Thymus (tissue), 11 donors: ENCODE results near the gene STK38L. TPM values are rescaled to one million over a fixed set of nuclear protein-coding genes. Genes with fewer than 3 reads are reported as not detected.

Source experiments
- DNase-seq, 9 donors: peaks; one replicate each; pipeline ENCODE4 v3.0.0-alpha.2; 2013; ENCODE audit warnings: low spot score in 9 of 9, low read depth in 6 of 9, missing footprints in 1 of 9
- H3K27ac ChIP-seq, 2 donors: one replicate each; pipeline ENCODE4 v1.5.1; 2013; ENCODE audit warnings: control low read depth in 1 of 2, low read depth in 1 of 2, low read length in 1 of 2, mild to moderate bottlenecking in 1 of 2, moderate library complexity in 1 of 2
- H3K27me3 ChIP-seq, 2 donors: one replicate each; pipeline ENCODE4 v1.5.1; 2013; ENCODE audit warnings: low read length in 1 of 2; ENCODE audit not compliant: control insufficient read depth in 2 of 2, insufficient read depth in 1 of 2
- H3K36me3 ChIP-seq, 2 donors: one replicate each; pipeline ENCODE4 v1.5.1; 2013; ENCODE audit warnings: low read length in 1 of 2, mild to moderate bottlenecking in 1 of 2, moderate library complexity in 1 of 2; ENCODE audit not compliant: control insufficient read depth in 2 of 2, insufficient read depth in 2 of 2
- H3K4me1 ChIP-seq, 2 donors: one replicate each; pipeline ENCODE4 v1.5.1; 2013; ENCODE audit warnings: low read length in 2 of 2; ENCODE audit not compliant: control insufficient read depth in 2 of 2, insufficient read depth in 2 of 2
- H3K4me3 ChIP-seq, 2 donors: one replicate each; pipeline ENCODE4 v1.5.1; 2013; ENCODE audit warnings: low read length in 2 of 2, control low read depth in 1 of 2, mild to moderate bottlenecking in 1 of 2
- H3K9me3 ChIP-seq, 2 donors: one replicate each; pipeline ENCODE4 v1.5.1; 2013; ENCODE audit warnings: low read length in 1 of 2, mild to moderate bottlenecking in 1 of 2; ENCODE audit not compliant: control insufficient read depth in 2 of 2, insufficient read depth in 1 of 2
- WGBS: extraction: QIAGEN DNeasy Blood & Tissue Kit; methylation state at CpG from one replicate; pipeline ENCODE4 v1.1.7; 2013; 5-methylcytosine and 5-hydroxymethylcytosine counted together
- polyA plus RNA-seq: library from polyadenylated mRNA; stranded (reverse); fragments of 200-250 nt; gene quantifications from one replicate; pipeline ENCODE4 v1.2.3, GENCODE V29; 2013
- total RNA-seq: library from RNA; stranded (reverse); fragments of 120-200 nt; gene quantifications from one replicate; pipeline ENCODE4 v1.2.4, GENCODE V29; 2013
- donor health status: healthy.

STK38L gene
- total and polyA plus RNA-seq, 2 donors = 21.8 to 35.6 TPM

DNA sequence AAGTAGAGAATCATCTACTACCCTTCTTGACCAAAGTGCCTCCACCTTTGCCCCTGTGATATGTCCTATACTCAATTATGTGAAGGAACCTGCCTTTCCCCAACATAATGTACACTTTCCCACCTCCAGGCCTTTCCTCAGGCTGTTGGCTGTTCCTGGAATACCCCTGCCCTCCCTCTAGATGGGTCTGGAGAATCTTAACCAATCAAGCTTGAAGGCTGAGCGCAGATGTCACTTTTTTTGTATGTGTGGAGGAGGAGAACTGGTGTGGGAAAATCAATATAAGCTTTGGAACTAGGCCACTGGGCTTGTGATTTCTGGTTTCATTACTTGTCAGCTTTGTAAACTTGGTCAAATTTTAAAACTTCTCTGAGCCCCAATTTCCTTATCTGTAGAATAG, 93.3 kb downstream of the STK38L start:
- Histone ChIP-seq H3K9me3 (no peaks in the 10 kb centered on the region), H3K36me3 (no peaks in the 10 kb centered on the region), H3K4me3 (no peak overlapping the region), H3K27me3 (peaks cover under 1 to 11% of the 10 kb centered on the region in 2 donors), H3K27ac (no peak overlapping the region), H3K4me1 (peaks cover 3 to 7% of the 10 kb centered on the region in 2 donors)
- DNase-seq = no peak
- WGBS = 99% methylated on average over 1 of the region's 1 CpG

DNA sequence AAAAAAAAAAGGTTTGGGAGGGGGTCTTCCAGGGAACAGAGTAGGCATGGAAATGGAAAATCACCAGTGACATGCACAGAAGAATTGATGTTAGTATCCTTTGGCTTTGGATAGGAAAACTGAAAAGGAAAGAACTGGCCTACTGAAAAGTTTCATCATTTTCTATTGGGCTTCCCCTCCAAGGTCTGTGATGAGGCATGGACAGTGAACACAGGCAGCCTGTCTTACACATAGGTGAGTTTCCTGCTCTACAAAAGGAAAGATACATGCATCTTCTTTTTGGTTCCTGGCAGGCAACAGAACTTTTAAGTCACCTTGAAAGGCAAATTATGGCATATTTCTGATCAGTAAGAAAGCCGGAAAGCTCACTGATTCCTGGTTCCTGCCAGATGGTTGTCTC, 94.4 kb downstream of the STK38L start:
- Histone ChIP-seq H3K9me3 (no peaks in the 10 kb centered on the region), H3K4me3 (no peak overlapping the region), H3K27ac (no peak overlapping the region), H3K36me3 (no peaks in the 10 kb centered on the region), H3K4me1 (peaks cover 0 to 3% of the 10 kb centered on the region in 2 donors), H3K27me3 (peaks cover 0 to 4% of the 10 kb centered on the region in 2 donors)
- 100% methylated on average over 1 of the region's 1 CpG for WGBS
- DNase-seq = no peak

- H3K9me3 ChIP-seq = no peaks in the 10 kb centered on the region
- 98% methylated on average over 3 of the region's 3 CpGs for WGBS
- DNase-seq = no peak
- H3K36me3 ChIP-seq = no peaks in the 10 kb centered on the region
- H3K27me3 ChIP-seq = no peaks in the 10 kb centered on the region
- no peak overlapping the region for H3K4me3 ChIP-seq
- H3K4me1 ChIP-seq = no peaks in the 10 kb centered on the region
- H3K27ac ChIP-seq = no peak overlapping the region
Observed at GRCh38 chr12:27340971-27341370, 96.9 kb downstream of the STK38L start.

GRCh38 chr12:27342536-27342935, 98.5 kb downstream of the STK38L start:
- 96% methylated on average over 2 of the region's 2 CpGs for WGBS

GRCh38 chr12:27343255-27344000, 99.3 kb downstream of the STK38L start:
- 96% methylated on average over 5 of the region's 5 CpGs for WGBS
- Histone ChIP-seq H3K27ac (no peak overlapping the region), H3K4me3 (no peak overlapping the region), H3K9me3 (no peaks in the 10 kb centered on the region), H3K36me3 (no peaks in the 10 kb centered on the region), H3K27me3 (no peaks in the 10 kb centered on the region), H3K4me1 (no peaks in the 10 kb centered on the region)
- DNase-seq = no peak

More at GRCh38 chr12:27342536-27342935, 98.5 kb downstream of the STK38L start:
- no peaks in the 10 kb centered on the region for H3K9me3 ChIP-seq
- H3K27ac ChIP-seq = no peak overlapping the region
- DNase-seq = no peak
- no peaks in the 10 kb centered on the region for H3K4me1 ChIP-seq
- H3K27me3 ChIP-seq = no peaks in the 10 kb centered on the region
- H3K36me3 ChIP-seq = no peaks in the 10 kb centered on the region
- H3K4me3 ChIP-seq = no peak overlapping the region

DNA sequence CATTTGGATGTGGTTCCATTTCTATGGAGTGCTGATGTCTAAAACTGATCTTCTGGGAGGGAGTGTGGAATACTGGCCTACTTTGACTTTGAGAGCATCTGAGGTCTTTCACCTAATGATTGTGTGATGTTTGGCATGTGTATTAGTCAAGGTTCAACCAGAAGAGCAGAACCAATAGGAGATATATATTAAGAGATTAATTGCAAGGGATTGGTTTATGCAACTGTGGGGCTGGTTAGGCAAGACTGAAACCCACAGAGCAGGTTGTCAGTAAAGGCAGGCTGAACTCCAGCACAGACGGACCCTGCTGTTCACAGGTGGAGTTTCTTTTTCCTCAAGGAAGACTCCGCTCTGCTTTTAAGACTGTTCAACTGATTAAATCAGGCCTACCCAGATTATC, 100.2 kb downstream of the STK38L start:
- H3K4me1 ChIP-seq = no peaks in the 10 kb centered on the region

GRCh38 chr12:27344760-27345159, 100.7 kb downstream of the STK38L start:
- no peaks in the 10 kb centered on the region for H3K9me3 ChIP-seq
- H3K4me3 ChIP-seq = no peak overlapping the region
- no peaks in the 10 kb centered on the region for H3K4me1 ChIP-seq
- no peak for DNase-seq
- no peaks in the 10 kb centered on the region for H3K27me3 ChIP-seq
- 79% methylated on average over 3 of the region's 3 CpGs for WGBS
- H3K36me3 ChIP-seq = no peaks in the 10 kb centered on the region
- no peak overlapping the region for H3K27ac ChIP-seq

More for the DNA sequence above, 100.2 kb downstream of the STK38L start:
- H3K27ac ChIP-seq = no peak overlapping the region
- H3K4me3 ChIP-seq = no peak overlapping the region
- H3K27me3 ChIP-seq = no peaks in the 10 kb centered on the region
- no peaks in the 10 kb centered on the region for H3K36me3 ChIP-seq
- no peak for DNase-seq
- WGBS = 73% methylated on average over 2 of the region's 2 CpGs
- no peaks in the 10 kb centered on the region for H3K9me3 ChIP-seq

GRCh38 chr12:27345376-27345775, 101.3 kb downstream of the STK38L start:
- Histone ChIP-seq H3K4me3 (no peak overlapping the region), H3K27me3 (no peaks in the 10 kb centered on the region), H3K4me1 (no peaks in the 10 kb centered on the region), H3K36me3 (no peaks in the 10 kb centered on the region), H3K9me3 (no peaks in the 10 kb centered on the region), H3K27ac (no peak overlapping the region)
- DNase-seq = no peak
- 95% methylated on average over 4 of the region's 4 CpGs for WGBS

- no peaks in the 10 kb centered on the region for H3K4me1 ChIP-seq
- no peaks in the 10 kb centered on the region for H3K9me3 ChIP-seq
- 80% methylated on average over 2 of the region's 2 CpGs for WGBS
- DNase-seq = no peak
- H3K4me3 ChIP-seq = no peak overlapping the region
- no peak overlapping the region for H3K27ac ChIP-seq
- H3K27me3 ChIP-seq = no peaks in the 10 kb centered on the region
- H3K36me3 ChIP-seq = no peaks in the 10 kb centered on the region
Observed at GRCh38 chr12:27347779-27348178, 103.7 kb downstream of the STK38L start.
